Activated T-cell treated with anti-CD3 and anti-CD28 coated beads for 1 hour (primary cell): Measurements from ENCODE around the gene COX14.

Source experiments
- DNase-seq: peaks from one replicate; pipeline ENCODE4 v3.0.0-alpha.2; 2020; ENCODE audit warnings: low read depth

Gene COX14

DNA sequence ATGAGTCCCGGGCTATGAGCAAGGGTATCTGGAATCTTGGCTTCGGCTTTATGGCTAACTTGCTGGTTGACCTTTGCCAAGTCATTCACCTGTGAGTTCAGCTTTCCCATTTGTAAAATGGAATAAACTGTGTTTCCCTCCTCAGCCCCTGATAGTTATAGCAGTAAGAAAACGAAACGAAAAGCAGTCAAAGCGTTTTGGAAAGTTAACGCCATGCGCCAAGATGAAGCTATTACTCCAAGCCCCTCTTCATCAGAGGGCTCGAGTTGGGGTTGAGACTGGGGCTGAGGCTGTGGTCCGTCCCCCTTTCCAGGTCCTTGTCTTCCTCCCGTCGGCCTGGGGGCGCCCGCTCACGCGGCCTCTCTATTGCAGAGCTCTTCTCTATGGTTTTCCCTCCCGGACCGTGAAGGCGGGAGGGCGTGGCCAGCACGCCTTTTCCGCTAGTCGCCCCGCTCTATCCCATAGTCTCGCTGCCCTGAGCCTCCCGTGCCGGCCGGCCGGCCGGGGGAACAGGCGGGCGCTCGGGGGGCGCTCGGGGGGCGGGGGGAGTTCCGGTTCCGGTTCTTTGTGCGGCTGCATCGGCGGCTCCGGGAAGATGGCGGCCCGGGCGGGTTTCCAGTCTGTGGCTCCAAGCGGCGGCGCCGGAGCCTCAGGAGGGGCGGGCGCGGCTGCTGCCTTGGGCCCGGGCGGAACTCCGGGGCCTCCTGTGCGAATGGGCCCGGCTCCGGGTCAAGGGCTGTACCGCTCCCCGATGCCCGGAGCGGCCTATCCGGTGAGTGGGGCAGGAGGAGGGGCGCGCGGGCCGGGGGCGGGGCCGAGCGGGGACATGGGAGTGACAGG, 27.0 kb upstream of the COX14 start, which contains the start of gene SMARCD1:
SMARCD1 (plus strand) TSS at position 568 of the 840 bp plus-strand sequence; CDS start at position 596, 28 bp downstream.
- DNase-seq = peak; percentile 76

DNA sequence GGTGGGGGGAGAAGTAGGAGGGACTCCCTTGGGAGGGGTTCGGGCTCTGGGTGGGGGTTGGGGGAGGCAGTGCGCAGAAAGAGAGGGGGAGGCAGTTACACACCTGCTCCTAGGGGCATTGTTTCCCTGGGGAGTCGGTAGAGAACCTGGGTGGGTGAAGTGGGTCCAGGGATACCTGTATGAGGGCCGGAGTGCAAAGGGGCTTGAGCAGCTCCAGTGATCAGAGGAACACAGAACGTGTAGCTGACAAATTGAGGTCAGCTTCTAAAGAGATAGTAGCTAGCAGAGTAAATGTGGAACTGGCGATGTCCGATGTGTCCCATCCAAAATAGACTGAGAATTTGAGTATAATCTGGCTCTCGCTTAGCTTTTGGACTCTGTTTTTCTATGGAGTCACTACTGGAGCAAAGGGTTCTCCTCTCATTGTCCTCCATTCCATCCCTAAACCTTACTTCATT, 26.4 kb upstream of the COX14 start:
- no peak for DNase-seq

DNA sequence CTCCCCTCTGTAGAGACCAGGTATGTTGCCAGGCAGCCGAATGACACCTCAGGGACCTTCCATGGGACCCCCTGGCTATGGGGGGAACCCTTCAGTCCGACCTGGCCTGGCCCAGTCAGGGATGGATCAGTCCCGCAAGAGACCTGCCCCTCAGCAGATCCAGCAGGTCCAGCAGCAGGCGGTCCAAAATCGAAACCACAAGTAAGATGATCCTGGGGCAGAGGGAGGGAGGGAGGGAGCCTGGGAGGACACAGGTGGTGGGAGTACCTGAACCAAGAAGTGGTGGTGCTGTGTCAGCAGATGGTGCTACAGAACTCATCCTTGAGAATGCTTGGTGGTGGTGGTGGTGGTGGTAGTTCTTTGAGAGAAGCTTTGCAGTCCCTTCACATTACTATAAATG, 25.9 kb upstream of the COX14 start:
- no peak for DNase-seq

DNA sequence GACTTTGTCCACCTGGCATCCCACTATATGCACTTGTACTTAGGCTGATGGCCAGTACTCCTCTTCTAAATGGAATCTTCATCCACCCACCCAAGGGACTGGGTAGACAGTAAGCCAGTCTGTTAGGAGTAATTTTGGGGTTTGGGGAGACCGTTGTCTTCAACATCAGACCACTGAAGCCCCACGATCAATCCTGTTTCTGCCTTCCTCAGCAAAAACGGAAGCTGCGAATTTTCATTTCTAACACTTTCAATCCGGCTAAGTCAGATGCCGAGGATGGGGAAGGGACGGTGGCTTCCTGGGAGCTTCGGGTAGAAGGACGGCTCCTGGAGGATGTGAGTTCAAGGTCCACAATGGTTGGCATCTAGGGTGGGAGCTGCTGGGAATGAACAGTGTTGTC, 24.9 kb upstream of the COX14 start:
- no peak for DNase-seq

DNA sequence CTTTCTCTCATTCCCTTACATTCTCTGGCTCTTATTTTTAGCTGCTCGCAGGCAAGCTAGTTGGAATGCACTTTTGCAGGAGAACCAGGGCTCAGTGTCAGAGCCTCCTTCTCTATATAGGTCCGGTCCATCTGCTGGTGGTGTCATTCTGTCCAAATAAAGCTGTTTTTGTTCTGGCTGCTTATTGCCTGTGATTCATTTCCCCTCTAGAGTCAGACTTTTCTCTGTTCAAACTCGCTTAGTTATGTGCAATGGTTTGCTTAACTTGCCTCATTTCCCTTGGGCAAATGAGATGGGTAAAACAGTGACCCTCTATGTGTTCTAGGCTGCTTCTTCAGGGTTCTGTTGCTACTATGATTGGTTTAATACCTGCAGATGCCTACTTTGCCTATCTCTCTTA, 24.0 kb upstream of the COX14 start:
- no peak for DNase-seq

DNA sequence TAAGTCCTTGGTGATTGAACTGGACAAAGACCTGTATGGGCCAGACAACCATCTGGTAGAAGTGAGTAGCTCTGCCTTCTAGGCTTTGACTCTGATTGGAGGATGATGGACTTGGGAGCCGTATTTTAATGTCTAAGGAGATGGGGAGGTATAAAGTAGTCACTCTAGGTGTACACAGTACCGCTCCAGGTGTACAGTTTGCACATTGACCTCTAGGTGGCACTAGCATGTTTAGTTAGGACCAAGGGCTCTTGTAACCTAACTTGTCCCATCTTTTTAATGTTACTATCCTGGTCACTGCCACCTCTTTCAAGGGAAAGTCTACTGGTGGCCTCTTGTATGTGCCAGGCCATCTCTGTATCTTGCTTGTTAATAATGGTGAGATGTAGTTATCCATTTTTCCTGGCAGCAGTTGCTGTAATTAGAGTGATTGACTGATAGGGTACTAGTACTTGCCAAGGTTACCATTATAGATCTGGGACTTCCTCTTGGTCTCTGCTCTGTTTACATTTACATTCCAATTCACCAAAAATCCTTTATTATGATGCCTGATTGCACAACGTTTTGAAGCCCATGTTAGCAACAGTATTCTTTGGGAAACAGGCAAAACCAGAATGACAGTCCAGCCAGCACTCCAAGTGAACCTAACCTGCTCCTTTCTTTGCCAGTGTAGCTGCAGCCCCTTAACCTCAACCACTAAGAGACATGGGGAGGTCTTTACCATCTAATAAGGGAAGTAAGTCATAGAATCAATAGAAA, 23.3 kb upstream of the COX14 start:
- no peak for DNase-seq

DNA sequence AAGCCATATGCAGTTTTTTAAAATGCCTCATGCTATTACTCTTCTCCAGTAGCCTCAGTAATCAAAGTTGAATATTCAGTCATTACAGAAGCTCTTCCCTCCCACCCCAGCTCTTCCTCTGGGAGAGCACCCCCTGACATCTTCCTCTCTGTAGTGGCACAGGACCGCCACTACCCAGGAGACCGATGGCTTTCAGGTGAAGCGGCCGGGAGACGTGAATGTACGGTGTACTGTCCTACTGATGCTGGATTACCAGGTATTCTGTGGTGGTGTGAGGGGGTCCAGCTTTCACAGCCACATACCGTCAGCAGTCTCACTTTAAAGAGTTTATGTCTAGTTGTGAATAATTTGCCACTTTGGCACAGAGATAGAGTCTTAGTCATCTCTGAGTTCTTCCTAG, 22.3 kb upstream of the COX14 start:
- DNase-seq = no peak

DNA sequence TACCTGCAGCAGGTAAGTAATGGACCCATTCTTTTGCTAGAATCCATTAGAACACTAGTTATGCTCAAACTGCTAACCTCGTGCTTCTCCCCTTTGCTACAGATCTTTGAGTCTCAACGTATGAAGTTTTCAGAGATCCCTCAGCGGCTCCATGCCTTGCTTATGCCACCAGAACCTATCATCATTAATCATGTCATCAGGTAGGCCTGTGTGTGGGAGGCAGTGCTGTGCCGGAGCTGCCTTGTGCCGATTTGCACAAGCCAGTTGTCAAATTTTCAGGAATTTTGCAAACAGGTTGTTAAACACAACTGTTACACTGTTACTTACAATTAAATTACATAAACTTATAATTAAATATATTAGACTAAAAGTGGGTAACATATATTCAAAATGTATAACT, 21.6 kb upstream of the COX14 start:
- DNase-seq = no peak

DNA sequence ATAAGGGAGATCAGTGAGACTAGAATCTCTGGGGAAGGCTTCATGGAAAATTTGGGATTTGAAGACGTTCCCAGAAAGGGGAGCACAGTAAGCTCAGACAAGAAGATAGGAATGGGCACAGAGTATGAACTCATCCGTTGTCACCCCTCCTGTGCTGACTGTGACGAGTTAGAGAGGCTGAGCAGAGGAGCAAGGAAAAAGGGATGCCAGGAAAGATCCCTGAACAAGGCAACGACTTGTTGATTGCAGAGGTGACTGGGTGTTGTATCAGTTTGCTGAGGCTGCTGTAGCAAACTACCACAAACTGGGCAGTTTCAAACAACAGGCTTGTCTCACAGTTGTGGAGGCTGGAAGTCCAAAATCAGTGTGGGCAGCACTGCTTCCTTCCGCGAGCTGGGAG, 14.1 kb upstream of the COX14 start:
- no peak for DNase-seq

DNA sequence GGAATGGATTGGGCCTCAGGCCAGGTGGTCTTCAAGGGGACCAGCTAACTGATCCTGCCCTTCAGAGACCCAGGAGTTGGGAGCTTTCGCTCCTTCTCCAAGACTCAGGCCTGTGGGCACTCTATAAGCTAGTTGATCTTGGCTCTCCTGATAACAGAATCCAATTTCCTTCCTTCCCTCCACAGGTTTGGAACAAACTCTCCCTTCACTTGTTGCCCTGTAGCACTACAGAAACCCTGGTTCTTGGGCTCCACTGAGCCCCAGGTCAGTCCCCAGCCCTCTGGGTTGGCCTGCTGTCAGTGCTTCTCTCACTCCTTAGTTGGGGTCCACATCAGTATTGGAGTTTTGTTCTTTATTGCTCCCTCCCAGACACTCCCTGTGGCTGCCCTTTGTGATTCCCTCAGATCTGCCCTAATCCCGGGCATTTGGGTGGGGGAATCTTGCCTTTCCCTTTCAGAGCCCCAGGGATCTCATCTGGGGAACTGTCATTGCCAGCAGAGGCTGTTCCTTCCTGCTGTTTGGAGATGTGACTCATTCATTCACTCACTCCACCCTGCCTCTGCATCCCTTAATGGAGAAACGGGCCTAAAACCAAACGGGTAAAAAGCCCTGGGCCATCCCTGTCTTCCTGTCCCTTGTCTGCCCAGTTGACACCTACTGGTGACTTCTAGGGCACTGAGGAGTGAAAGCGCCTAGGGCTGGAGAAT, 12.6 kb upstream of the COX14 start:
- no peak for DNase-seq

DNA sequence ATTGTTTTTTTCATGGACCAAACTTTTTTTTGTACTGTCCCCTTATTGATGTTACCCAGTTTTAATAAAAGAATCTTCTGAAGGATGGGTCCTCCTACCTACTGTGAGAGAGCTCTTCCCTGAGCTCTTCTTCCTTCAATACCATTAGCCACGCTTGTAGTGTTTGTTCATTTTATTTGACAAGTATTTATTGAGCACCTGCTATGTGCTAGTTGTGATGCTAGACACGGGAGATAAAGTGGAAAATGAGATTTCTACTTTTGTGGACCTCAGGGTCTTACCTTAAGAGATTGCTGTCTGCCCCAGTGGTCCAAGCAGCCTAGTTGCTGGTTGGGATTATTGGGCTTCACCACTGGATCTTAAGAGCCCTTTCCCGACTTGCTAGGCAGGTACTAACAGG, 11.5 kb upstream of the COX14 start:
- DNase-seq = no peak

DNA sequence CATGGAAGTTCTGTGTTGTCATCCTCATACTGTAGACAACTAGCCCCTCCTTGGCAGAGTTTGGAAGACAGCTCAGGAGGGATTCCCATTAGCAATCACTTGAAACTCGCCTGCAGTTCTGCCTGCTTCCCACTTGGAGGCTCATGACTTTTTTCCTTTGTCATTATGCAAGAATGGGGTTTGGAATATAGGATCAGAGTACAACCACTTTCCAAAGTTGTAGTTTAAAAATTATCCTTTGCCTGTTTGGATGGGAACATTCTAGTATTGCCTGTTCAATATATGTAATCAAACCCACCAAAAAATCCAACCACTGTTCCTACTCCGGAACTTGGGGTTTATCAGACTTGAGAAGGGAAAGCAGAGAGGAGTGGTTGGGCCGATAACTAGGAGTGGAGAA, 10.4 kb upstream of the COX14 start:
- DNase-seq = no peak

DNA sequence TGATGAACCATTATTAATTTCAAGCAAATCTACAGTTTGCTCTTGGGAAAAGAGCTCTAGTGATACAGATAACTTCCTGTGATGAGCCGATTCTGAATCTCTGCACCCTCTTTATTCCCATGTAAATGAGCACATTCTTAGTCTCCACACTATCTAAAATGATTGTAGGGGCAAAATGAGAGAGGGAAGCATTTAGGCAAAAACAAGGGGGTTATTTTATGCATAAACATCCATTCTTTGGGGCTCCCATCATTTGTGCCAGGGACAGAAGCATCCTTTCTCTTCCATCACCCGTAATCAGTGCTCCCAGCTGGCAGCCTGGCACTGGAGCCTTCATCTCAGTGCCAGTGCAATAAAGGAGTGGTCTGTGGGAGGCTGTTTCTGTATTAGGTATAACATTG, 9.9 kb upstream of the COX14 start:
- no peak for DNase-seq

DNA sequence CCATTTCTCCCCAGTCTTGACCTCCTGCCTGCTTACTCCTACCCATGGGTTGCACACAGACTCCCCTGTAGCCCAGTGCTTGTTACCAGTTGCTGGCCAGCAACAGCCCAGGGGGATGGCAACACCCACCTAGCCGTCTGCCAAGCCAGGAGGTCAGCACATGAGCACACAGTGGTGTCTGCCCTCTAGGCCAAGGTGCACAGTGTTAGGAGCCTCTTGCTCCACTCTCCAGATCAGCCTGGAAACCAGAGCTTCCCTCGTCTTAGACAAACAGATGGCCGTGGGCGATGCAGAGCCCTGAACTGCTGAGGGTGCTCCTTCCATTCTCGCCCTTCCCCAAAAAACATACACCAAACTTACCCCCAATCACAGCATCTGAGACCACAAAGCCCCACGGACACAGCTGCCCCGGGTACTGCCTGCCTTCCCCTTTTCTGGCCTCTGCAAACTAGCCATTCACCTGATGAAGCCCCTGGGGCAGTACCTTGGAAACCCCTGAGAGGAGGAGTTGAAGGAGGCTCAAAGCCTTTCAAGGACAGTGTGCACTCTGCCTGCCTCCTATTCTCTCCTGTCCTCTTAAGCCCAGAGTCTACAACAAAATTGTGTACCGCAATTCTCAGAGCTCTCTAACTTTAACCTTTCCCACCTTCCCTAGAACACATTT, 9.3 kb upstream of the COX14 start:
- no peak for DNase-seq

DNA sequence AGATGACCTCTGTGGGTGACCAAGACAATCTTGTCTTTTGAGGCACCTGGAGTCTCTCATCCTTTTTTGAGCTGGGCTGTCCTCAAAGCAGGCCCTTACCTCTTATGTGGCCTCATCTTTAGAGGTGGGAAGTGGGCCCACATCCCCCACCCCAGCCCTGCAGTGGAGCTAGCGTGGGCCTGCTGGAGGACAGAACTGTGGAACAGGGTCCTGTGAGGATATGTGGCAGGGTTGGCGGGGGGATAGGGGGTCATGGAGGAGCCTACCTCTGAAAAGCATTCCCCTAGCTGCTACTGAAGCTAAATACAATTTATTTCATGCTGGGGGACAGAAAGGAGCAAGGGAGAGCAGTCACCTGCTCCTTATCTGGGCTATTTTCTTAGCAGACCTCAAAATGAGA, 8.7 kb upstream of the COX14 start:
- no peak for DNase-seq

DNA sequence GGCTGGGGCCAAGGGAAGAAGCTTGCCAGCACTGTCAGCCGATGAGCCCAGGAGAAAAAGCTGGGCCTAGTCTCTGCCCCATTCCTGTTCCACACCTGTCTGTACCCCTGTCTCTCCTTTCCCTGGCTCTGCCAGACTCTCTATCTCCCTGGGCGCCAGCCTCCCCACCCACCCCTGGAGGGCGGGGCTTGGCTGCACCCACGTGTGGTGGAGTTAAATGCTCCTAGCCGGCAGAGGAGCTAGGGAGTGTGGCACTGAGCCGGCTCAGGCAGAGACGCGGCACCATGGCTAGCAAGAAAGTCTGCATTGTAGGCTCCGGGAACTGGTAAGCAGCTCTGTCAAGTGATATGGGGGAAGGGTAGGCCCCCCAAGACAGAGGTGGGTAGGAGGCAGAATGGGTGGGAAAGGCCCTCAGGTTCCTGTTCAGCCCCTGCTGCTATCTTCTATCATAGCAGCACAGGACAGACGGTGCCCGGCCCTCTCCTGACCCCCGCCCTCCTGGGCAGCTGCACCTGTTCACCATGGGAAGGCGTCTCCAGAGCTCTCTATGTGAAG, 8.2 kb upstream of the COX14 start, which contains the start of gene GPD1:
GPD1 (plus strand) TSS at position 242 of the 555 bp plus-strand sequence; CDS start at position 285, 43 bp downstream.
- DNase-seq = no peak

DNA sequence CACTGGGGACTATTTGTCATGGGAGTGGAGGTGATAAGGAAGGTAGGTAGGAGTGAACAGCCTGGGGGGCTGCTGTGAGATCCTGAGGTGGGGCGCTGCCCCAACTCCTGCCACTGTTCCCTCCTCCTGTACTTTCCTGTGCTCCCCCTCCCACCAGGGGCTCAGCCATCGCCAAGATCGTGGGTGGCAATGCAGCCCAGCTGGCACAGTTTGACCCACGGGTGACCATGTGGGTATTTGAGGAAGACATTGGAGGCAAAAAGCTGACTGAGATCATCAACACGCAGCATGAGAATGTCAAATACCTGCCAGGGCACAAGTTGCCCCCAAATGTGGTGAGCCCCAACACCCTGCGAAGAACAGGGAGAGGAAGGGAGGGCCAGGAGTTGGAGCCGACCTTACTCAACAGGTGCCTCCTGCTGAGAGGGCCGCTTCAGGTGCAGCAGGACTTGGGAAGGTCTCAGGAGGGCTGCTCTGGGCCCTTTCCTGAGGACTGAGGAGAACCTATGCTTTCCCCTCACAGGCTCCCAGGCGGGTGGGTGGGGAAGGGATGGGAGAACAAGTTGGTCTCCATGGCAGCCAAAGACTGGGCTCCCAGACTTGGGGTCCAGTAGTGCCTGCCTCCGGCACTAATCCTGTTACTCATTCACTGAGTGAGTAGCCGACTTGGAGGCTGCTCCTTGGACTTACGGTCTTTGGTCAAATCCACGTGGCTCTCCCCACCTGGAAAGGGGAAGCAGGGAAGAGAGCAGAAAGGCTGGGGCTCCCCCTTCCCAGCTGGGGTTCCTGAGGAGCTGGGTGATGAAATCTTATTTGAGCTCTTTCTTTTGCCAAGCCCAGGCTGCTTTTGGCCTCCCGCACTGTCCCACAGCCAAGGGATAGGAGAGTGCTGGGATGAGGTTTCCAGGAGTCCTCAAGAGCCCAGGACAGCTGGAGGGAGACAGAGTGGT, 7.3 kb upstream of the COX14 start:
- no peak for DNase-seq

DNA sequence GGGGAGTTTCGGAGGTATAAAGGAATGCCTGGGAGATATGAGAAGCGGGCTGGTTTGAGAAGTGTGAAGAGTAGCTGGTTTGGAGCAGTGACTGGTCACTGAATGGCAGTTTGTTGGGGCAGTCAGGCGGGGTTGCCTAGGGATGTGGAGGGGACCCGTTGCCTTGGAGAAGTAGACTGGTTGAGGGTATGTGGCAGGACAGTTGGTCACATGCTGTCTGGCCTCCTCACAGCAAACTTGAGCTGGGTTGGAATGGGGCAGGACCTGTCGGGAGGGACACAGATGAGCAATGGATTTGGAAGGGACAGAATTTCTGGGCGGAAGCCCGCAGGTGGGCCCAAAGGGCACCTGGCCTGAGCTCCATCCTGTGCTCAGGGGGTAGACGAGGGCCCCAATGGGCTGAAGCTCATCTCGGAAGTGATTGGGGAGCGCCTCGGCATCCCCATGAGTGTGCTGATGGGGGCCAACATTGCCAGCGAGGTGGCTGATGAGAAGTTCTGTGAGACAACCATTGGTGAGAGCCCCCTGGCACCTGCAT, 6.1 kb upstream of the COX14 start:
- DNase-seq = no peak

DNA sequence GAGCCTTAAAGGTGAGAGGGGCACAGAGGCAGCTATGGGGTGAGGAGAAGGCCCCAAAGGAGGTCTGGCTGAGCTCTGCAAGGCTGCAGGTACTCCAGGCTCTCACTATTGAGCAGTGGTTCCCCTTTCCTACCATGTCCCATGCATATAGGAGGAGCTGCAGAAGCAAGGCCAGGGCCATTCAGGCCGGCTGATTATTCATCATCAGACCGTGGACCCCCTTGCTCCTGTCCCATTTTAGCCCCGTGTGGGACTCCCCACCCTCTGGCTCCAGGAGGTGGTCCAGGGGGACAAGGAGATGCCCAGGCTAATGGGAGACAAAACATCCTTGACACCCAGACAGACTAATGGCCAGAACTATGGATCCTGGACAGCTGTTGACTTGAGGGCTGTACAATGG, 5.1 kb upstream of the COX14 start:
- DNase-seq = no peak
